ENCODE data around the gene SCRN2. TPM values are rescaled to one million over a fixed set of nuclear protein-coding genes. Genes with fewer than 3 reads are reported as not detected.
A peak's percentile ranks its signal among the peaks of the same experiment; 100 is the strongest.

The SCRN2 gene
- total and polyA plus RNA-seq, 8 donors = 26.4 to 47.7 (median 39.0) TPM

DNA sequence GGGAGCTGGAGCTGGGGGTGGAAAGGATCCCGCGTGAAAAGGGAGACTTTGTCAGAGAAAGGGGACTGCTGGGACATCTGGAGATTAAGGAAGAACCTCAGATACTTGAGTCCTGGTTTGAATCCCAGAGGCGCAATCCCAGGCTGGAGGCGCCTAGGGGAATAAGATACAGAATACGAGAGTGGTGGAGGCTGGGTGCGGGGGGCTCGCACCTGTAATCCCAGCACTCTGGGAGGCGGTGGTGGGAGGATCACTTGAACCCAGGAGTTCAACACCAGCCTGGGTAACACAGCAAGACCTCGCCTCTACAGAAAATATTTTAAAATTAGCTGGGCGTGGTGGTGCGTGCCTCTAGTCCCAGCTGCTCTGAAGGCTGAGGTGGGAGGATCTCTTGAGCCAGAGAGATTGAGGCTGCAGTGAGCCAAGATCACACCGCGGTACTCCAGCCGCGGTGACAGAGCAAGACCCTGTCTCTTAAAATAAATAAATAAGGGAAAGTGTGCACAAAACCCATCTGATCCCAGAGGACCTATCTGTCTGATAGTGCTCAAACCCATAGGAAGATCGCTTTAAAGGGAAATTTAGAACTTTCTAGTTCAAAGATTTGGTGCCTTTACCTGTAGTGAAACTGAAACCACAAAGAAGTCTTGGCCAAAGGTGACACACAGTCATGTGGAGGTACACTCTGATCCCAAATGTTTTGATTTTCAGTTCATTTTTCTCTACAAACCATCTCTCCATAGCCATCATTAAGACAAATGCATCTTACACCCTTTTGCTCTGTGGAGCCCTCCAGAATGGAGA, 617 bp upstream of the SCRN2 start:
- peaks cover 0 to 18% of the 10 kb centered on the region in 2 donors for H3K36me3 ChIP-seq
- ATAC-seq (no peak), DNase-seq (no peak)
- H3K27ac ChIP-seq = peak overlapping the region in 1 of 2 donors; percentile 67
- intact Hi-C loops (cut with DNase I) = loop anchor here in 1 of 2 donors (2.0 kb wide), 1 partner anchor 43 kb away; no protein-coding TSS in a partner anchor
- TF ChIP-seq, protein P1, sequence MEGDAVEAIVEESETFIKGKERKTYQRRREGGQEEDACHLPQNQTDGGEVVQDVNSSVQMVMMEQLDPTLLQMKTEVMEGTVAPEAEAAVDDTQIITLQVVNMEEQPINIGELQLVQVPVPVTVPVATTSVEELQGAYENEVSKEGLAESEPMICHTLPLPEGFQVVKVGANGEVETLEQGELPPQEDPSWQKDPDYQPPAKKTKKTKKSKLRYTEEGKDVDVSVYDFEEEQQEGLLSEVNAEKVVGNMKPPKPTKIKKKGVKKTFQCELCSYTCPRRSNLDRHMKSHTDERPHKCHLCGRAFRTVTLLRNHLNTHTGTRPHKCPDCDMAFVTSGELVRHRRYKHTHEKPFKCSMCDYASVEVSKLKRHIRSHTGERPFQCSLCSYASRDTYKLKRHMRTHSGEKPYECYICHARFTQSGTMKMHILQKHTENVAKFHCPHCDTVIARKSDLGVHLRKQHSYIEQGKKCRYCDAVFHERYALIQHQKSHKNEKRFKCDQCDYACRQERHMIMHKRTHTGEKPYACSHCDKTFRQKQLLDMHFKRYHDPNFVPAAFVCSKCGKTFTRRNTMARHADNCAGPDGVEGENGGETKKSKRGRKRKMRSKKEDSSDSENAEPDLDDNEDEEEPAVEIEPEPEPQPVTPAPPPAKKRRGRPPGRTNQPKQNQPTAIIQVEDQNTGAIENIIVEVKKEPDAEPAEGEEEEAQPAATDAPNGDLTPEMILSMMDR (IDR thresholded peaks at IDR 0.05) = peak in 1 of 2 donors; percentile 4
- H3K4me1 ChIP-seq = peaks cover 8 to 55% of the 10 kb centered on the region in 2 donors
- peak overlapping the region in 1 of 2 donors; percentile 83 for H3K4me3 ChIP-seq
- H3K27me3 ChIP-seq = peaks cover 7 to 26% of the 10 kb centered on the region in 2 donors
- no peaks in the 10 kb centered on the region for H3K9me3 ChIP-seq

DNA sequence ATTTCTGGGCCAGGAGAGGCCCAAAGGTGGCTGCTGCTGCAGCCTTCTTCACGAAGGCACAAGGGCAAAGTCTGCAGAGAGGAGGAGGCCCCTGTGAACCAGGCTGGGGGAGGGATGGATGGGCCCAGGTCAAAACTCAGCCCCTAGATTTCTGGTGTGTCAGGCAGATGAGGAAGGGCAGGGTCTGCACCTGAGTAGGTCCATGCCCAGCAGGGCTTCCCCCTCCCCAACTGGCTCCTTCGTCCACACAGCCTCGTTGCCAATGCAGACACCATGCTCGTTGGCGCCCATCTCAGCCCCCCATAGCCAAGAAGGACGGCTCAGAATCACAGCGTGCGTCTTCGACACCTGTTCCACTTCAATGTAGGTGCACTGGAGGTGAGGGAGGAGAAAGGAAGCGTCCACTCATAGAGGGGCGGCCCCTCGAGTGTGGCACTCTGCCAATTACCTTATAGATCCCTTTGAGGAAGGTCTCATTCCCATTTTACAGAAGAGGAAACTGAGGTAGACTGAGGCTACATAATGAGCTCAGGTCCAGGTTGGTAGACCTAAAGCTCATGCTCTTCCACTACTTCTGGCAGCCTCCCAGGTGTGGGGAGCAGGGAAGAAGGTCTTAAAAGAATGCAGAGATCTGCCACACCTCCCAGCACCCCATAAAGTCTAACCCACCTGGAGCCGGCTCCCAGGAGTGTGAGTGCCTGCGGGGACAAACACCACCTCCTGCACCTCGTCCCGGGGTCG, 902 bp downstream of the SCRN2 start:
- no peak for ATAC-seq
- H3K36me3 ChIP-seq = peaks cover 0 to 32% of the 10 kb centered on the region in 2 donors
- H3K27me3 ChIP-seq = peaks cover 0 to 10% of the 10 kb centered on the region in 2 donors
- no peaks in the 10 kb centered on the region for H3K9me3 ChIP-seq
- H3K4me3 ChIP-seq = peak overlapping the region; percentile 83
- TF ChIP-seq, protein P1 (IDR thresholded peaks at IDR 0.05) = no peak
- peak overlapping the region in 1 of 2 donors; percentile 67 for H3K27ac ChIP-seq
- intact Hi-C loops (cut with DNase I) = no loop called here
- no peak for DNase-seq
- H3K4me1 ChIP-seq = peaks cover 8 to 57% of the 10 kb centered on the region in 2 donors

DNA sequence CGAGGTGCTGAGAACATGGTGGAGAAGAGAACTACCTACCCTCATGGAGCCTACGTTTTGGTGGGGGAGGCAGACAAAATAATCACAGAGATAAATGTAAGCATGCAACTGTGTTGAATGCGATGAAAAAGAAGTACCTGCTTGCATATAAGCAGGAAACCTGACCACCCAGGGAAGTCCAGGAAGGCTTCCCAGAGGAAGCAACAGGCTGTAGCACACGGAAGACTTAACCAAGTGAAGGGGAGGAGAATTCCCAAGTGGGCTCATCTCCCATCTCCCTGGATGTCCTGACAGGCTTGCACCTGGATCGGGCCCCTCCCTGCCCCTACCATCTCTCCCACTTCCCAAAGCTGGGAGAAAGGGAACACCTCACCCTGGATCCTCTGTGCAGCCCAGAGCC, 2.0 kb downstream of the SCRN2 start:
- DNase-seq (no peak), ATAC-seq (no peak)
- intact Hi-C loops (cut with DNase I) = no loop called here
- no peaks in the 10 kb centered on the region for H3K27me3 ChIP-seq
- H3K9me3 ChIP-seq = no peaks in the 10 kb centered on the region
- TF ChIP-seq, protein P1 (IDR thresholded peaks at IDR 0.05) = no peak
- H3K27ac ChIP-seq = no peak overlapping the region
- peaks cover 0 to 32% of the 10 kb centered on the region in 2 donors for H3K36me3 ChIP-seq
- H3K4me3 ChIP-seq = no peak overlapping the region
- peaks cover 8 to 53% of the 10 kb centered on the region in 2 donors for H3K4me1 ChIP-seq

DNA sequence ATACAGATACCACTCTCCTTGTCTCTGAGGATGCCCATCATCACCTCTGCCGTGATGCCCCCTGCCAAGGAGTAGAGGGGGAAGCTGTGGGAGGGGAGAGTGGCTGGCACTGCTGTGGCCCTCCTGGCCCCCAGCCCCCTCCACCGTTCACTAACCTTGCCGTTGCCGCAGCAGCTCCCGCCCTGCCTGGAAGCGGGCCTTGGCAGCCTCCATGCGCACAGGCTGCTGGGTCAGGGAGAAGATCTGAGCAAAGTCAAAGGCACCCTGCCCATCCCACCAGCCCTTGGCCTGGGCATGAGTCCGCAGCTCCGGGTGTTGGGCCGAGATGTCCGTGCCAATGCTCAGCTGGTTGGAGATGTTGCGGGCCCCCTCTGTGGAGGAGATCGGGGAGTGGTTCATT, 2.4 kb downstream of the SCRN2 start:
- H3K9me3 ChIP-seq = no peaks in the 10 kb centered on the region
- H3K27me3 ChIP-seq = no peaks in the 10 kb centered on the region
- DNase-seq (no peak), ATAC-seq (no peak)
- H3K27ac ChIP-seq = no peak overlapping the region
- H3K36me3 ChIP-seq = peaks cover 0 to 32% of the 10 kb centered on the region in 2 donors
- intact Hi-C loops (cut with DNase I) = no loop called here
- no peak overlapping the region for H3K4me3 ChIP-seq
- peaks cover 8 to 49% of the 10 kb centered on the region in 2 donors for H3K4me1 ChIP-seq
- TF ChIP-seq, protein P1 (IDR thresholded peaks at IDR 0.05) = no peak
